Esophagus muscularis mucosa (tissue), 4 donors: ENCODE measurements around the gene BMS1.

Experiments
- EP300 ChIP-seq: sonication (generic); formaldehyde crosslinking; IDR thresholded peaks from one replicate; pipeline ENCODE4 v1.6.1; 2017; ENCODE audit warnings: antibody characterized with exemption
- POLR2A ChIP-seq: fragments of 450-650 bp; IDR thresholded peaks from one replicate; pipeline ENCODE4 v1.6.1; 2017; ENCODE audit warnings: antibody characterized with exemption, moderate library complexity, mild to moderate bottlenecking, low read depth
- TF ChIP-seq, protein P1 (sequence below), 3 experiments: fragments of 200-600 bp in 2 of 3; fragments of 450-650 bp in 1 of 3; sonication (generic) in 2 of 3; IDR thresholded peaks; one replicate each; pipeline ENCODE4 v1.5.1; 2017 to 2019; ENCODE audit warnings: antibody characterized with exemption in 3 of 3, mild to moderate bottlenecking in 2 of 3, moderate library complexity in 1 of 3

DNA sequence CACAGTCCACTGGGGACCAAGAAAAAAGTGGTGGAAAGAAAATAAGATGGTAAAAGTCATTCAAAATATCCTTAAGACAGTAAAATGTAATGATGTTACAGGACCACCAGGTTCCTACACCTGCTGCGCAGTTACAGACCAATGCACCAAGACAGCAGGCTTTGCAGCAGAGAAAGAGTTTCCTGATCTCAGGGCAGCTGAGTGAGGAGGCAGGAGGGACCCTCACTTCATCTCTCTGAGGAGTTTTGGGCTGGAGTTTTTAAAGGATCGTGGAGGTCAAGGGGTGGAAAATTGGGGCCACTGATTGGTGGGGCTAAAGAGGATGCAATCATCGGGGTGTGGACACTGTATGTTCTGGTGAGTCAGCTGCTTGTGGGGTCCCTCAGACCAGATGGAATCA, 100.0 kb downstream of the BMS1 start:
- TF ChIP-seq, protein P1, sequence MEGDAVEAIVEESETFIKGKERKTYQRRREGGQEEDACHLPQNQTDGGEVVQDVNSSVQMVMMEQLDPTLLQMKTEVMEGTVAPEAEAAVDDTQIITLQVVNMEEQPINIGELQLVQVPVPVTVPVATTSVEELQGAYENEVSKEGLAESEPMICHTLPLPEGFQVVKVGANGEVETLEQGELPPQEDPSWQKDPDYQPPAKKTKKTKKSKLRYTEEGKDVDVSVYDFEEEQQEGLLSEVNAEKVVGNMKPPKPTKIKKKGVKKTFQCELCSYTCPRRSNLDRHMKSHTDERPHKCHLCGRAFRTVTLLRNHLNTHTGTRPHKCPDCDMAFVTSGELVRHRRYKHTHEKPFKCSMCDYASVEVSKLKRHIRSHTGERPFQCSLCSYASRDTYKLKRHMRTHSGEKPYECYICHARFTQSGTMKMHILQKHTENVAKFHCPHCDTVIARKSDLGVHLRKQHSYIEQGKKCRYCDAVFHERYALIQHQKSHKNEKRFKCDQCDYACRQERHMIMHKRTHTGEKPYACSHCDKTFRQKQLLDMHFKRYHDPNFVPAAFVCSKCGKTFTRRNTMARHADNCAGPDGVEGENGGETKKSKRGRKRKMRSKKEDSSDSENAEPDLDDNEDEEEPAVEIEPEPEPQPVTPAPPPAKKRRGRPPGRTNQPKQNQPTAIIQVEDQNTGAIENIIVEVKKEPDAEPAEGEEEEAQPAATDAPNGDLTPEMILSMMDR (IDR thresholded peaks at IDR 0.05) = no peak
- TF ChIP-seq POLR2A (no peak), EP300 (no peak)
